ENCODE data around the gene SERPINB2.

GRCh38 chr18:63906056-63906455 lies 18.6 kb downstream of the SERPINB2 start:
- TF ChIP-seq CTCF (IDR thresholded peaks at IDR 0.05) = no peak
- TF ChIP-seq EP300 (IDR thresholded peaks at IDR 0.05) = no peak
- no peak for TF ChIP-seq POLR2AphosphoS5 (IDR thresholded peaks at IDR 0.05)
- TF ChIP-seq POLR2A (IDR thresholded peaks at IDR 0.05) = no peak

Measured in sigmoid colon (tissue), 4 donors.